ENCODE measurements around the gene NHLH1.

DNA sequence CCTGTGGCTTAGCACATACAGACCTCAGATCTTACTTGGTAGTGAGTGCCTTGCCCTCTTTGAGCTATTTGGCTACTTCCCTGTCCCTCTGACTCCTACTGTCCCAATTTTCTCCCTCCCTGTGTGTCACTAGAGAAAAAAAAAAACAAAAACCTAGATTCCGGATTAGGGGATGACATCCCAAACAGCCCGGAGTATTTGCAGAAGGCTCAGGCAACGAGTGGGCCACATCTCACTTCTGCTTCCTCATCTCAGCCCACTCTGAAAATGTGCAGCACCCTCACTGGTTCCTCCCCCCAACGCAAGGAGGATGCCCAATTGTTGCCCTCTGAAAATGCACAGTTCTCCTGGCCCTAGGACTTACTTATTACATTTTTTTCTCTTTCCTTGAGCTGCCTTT, 4.9 kb downstream of the NHLH1 start:
- TF ChIP-seq, protein P1, sequence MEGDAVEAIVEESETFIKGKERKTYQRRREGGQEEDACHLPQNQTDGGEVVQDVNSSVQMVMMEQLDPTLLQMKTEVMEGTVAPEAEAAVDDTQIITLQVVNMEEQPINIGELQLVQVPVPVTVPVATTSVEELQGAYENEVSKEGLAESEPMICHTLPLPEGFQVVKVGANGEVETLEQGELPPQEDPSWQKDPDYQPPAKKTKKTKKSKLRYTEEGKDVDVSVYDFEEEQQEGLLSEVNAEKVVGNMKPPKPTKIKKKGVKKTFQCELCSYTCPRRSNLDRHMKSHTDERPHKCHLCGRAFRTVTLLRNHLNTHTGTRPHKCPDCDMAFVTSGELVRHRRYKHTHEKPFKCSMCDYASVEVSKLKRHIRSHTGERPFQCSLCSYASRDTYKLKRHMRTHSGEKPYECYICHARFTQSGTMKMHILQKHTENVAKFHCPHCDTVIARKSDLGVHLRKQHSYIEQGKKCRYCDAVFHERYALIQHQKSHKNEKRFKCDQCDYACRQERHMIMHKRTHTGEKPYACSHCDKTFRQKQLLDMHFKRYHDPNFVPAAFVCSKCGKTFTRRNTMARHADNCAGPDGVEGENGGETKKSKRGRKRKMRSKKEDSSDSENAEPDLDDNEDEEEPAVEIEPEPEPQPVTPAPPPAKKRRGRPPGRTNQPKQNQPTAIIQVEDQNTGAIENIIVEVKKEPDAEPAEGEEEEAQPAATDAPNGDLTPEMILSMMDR (conservative IDR thresholded peaks at IDR 0.05) = no peak
- TF ChIP-seq EZH2 (IDR thresholded peaks at IDR 0.05; ENCODE audit: low read depth) = no peak

Data from PC-9 (cell line).